NCI-H2171 (cell line): ENCODE results near the gene PPP6C.
"Not testable (repeated sequence)": the region's sequence is repeated elsewhere in the genome, so short reads cannot be mapped to it uniquely, and the experiment has no call there.

Experiments used
- DNase-seq: peaks from one replicate; lab custom pipeline; 2025; lab: John Stamatoyannopoulos, UW

PPP6C gene

DNA sequence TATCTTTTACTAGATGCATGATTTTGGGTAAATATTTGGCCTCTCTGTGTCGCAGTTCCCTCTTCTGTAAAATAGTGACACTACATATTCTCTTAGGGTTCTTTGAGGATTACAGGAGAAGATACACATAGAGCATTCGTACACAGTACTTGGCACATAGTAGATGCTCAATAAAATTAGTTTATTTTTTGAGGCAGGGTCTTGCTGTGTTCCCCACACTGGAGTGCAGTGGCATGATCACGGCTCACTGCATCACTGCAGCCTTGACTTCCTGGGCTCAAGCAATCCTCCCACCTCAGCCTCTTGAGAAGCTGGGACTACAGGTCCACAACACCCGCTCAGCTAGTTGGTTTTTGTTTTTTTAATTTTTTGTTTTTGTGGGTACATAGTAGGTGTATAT lies 47.9 kb downstream of the PPP6C start:
- no peak for DNase-seq

DNA sequence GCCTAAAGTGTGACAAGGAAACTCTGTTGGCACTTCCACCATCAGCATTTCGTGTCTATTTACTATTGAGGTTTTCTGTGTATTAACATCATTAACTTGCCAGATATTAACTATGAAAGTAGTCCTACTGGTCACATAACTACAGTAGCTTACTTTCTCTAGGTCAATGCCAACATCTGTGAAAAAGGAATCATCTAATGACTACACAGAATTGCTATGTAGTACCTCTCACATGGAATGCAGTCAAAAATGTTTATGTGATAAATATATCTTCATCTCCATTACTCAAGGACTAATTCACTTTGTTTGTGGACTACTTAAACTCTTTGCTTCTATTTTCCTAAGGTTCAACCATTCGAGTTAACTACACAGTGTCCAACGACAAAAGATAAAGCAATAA lies 48.4 kb downstream of the PPP6C start:
- DNase-seq: no peak

DNA sequence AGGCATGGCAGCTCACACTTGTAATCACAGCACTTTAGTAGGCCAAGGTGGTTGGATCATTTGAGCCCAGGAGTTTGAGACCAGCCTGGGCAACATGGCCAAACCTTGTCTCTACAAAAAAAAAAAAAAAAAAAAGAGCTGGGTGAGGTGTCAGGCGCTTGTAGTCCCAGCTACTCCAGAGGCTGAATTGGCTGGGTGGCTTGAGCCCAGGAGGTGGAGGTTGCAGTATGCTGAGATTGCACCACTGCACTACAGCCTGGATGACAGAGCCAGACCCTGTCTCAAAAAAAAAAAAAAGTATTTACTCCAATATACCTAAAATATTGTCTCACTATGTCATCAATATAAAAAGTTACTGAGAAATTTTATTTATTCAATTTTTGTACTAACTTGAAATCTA lies 49.0 kb downstream of the PPP6C start:
- DNase-seq: no peak

DNA sequence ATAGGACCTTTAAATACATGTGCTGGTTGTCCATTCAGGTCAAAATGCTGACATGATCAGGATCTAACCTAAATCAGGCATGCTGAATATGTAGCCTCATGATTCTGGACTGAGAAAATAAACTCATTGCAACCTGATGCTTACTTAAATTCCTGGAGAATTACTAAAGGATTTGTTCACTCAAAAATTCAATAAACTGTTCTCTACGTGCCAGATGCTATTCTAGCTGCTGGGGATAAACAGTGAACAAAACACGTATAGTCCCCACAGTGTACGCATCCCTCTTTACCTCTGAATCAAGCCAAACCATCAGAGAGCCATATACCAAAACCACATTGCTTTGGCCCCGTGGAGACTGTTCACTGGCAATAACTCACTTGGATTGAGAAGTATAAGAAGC lies 52.4 kb downstream of the PPP6C start:
- DNase-seq: no peak

DNA sequence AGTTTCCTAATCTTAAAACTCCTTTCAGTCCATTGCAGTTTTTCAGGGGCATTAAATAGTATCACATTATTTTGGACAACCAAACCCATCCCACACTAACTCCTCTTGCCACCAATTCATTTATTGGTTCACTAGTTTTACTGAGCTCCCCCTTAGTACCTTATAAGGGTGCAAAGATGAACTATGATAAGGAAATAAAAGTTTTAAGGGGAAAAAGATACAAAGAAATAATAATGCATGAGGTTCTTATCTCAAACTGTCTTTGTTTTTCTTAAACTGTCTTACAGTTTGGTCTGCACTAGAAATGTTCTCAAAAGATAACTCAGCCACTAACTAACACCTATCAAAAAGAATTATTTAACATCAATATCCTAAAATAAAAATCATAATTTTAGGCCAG lies 54.6 kb downstream of the PPP6C start:
- DNase-seq: no peak

DNA sequence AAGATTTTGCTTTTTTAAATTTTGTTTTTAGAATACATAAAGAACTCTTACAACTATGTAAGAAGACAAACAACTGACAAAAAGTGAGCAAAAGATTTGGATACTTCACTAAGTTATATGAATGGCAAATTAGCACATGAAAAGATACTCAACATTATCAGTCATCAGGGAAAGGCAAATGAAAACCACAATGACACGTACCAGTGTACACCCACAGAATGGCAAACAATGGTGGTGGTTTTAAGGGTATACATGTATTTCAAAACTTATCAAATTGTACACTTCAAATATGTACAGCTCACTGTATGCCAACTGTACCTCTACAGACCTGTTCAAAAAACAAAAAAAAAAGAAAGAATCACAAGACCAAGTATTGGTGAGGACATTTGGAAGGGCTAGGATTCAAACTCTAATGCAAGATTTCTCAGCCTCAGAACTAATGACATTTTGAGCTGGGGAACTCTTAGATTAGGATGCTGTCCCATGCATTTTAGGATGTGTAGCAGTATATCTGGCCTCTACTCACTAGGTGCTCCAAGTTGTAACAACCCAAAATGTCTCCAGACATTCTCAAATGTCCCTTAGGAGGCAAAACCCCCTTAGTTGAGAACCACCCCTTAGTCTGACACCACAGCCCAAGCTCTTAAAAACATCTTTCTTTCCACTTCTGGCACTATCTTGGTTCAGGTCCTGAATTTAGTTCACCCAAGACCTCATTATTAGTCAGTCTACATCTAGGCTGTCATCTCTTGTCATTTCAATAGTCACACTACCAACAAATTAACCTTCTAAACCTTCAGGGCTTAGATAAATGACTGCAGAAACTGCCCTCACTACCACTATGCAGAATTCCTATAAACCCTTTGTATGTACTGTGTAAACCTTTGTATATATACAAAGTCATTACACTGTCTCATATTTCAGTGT lies 55.9 kb downstream of the PPP6C start:
- no peak for DNase-seq

DNA sequence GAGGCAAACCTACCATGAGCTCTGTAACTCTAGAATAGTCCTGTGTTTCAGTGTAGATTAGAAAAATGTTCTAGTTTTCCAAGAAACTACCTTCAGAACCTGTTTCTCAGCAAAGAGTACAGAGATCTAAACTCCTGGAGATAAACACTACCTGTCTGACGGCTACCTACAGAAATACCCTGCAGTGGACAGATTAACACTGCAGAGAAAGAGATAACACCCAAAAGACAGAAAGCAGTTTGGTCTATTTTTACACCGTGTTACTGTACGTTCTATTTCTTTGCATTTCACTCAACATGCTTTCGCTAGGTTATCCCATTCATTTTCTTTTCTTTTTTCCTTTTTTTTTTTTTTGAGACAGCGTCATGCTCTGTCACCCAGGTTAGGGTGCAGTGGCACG lies 57.8 kb downstream of the PPP6C start:
- no peak for DNase-seq

DNA sequence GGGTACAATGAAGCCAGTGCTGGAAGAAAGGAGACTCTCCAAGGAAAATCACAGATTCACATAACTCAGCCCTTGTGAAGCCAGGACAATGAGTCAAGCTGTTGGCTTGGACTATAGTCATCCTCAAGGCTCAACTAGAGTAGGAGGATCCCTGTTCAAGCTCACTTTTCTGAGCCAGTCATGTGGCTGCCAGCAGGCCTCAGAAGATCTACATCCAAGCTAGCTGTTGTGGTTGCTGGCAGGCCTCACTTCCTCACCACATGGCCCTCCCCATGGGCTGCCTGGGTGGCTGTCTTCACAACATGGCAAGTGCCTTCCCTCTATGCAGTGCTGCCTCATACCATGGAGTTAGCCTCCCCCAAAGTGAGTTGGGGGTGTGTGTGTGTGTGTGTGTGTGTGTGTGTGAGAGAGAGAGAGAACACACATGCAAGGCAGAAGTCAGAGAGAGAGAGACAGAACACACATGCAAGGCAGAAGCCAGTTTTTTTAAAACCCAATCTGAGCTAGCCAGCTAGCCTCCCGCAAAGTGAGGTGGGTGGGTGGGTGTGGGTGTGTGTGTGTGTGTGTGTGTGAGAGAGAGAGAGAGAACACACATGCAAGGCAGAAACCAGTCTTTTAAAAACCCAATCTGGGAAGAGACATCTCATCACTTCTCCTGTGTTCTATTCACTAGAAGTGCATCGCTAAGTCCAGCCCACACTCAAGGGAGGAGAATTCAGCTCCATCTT lies 63.4 kb downstream of the PPP6C start:
- DNase-seq: no peak

DNA sequence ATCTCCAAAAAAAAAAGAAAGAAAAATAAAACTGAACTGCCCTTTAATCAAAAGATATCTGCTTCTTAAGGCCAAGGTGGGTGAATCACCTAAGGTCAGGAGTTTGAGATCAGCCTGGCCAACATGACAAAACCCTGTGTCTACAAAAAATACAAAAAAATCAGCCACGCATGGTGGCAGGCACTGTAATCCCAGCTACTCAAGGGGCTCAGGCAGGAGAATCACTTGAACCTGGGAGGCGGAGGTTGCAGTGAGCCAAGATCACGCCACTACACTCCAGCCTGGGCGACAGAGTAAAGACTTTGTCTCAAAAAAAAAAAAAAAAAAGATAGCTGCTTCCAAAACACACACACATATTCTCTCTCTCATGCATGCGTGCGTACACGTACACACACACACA lies 64.1 kb downstream of the PPP6C start:
- DNase-seq: no peak

DNA sequence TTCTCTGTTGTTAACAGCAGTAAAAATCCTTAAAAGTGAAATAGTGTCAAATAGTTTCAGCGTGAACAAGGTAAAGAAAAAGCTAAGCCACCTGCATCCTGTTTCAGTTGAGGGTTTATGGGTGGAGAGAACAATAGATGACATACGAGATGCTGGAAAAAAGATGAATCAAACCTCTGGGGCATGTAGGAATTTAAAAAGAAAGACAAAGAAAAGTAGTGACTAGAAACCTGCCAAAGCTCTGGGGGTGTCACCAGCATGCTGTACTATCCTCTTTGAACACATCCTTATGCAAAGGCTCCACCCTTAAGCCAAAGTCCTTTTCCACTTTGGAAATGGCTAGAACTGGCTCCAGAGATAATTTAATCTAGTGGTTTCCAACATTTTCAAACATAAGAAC lies 68.5 kb downstream of the PPP6C start:
- no peak for DNase-seq

DNA sequence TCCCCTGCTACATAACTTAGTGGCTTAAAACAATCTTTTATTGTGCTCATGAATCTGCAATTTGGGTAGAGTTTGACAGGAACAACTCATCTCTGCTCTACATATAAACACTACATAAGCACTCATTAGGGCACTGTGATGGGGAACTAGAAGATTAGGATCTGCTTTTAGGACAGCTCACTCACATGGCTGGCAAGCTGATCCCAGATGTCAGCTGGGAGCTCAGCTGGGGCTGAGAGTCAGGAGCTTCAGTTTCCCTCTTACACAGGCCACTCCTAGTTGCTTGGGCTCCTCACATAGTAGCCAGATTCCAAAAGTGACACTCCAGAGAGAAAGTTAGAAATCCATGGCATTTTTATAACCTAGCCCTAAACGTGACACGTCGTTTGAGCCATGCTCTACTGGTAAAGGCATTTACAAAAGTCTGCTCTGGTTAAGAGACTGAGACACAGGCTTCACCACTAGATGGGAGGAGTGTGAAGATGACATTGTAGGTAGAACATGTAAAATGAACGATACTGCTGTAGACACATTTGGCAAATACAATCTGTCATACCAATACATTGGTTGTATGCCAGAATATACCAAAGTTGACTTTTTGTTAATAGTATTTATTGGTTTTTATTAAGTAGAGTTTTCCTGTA lies 69.8 kb downstream of the PPP6C start:
- no peak for DNase-seq

DNA sequence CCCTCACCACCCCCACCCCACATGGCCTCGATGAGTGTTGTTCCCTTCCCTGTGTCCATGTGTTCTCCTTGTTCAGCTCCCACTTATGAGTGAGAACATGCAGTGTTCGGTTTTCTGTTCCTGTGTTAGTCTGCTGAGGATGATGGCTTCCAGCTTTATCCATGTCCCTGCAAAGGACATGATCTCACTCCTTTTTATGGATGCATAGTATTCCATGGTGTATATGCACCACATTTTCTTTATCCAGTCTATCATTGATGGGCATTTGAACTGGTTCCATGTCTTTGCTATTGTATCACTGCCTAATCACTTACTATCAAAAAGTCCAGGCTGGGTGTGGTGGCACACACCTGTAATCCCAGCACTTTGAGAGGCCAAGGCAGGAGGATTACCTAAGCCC lies 70.9 kb downstream of the PPP6C start:
- not testable (repeated sequence) for DNase-seq

DNA sequence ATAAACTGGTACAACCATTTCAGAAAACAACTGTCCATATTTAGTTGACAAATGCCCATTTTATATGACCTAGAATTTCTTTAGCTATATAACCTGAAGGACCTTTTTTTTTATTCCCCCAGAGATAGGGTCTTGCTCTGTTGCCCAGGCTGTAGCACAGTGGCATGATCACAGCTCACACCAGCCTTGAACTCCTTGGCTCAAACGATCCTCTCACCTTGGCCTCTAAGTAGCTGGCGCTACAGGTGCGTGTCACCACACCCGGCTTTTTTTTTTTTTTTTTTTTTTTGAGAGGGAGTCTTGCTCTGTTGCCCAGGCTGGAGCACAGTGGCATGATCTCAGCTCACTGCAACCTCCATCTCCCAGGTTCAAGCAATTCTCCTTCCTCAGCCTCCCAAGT lies 75.1 kb downstream of the PPP6C start:
- not testable (repeated sequence) for DNase-seq

DNA sequence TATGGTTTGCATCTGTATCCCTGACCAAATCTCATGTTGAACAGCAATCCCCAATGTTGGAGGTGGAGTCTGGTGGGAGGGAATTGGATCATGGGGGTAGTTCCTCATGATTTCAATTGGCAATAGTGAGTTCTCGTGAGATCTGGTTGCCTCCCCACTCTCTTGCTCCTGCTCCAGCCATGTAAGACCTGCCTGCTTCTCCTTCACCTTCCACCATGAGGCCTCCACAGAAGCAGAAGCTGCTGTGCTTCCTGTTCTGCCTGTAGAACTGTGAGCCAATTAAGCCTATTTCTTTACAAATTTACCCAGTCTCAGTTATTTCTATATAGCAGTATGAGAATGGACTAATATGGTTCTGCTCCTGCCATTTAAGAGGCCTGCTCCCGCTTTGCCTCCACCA lies 79.1 kb downstream of the PPP6C start:
- no peak for DNase-seq

DNA sequence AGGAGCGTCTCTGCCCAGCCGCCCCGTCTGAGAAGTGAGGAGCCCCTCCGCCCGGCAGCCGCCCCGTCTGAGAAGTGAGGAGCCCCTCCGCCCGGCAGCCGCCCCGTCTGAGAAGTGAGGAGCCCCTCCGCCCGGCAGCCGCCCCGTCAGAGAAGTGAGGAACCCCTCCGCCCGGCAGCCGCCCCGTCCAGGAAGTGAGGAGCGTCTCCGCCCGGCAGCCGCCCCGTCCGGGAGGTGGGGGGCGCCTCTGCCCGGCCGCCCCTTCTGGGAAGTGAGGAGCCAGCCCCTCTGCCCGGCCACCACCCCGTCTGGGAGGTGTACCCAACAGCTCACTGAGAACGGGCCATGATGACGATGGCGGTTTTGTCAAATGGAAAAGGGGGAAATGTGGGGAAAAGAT lies 81.1 kb downstream of the PPP6C start:
- DNase-seq: not testable (repeated sequence)

DNA sequence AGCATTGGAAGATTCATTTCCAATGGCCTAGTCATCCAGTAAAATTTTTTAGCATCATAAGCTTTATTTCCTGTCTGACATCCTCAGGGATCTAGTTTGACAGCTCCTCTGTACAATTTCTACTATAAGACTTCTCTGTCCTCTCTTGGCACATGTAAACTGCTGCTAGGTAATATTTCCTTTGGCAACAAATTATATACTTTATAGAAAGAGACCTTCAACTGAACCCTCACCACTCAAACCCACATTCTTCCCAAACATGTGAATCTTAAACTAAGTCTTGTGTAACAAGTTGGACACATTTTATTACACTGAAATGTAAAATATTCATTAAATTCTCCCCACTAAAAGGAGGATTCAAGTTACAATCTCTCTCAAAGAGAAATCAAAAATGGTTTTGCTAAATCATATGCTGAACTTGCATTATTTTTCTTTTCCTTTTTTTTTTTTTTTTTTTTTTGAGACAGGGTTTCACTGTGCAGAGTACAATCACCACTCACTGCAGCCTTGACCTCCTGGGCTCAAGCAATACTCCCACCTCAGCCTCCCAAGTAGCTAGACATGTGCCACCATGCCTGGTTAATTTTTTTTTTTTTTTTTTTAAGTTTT lies 83.2 kb downstream of the PPP6C start:
- DNase-seq: no peak

DNA sequence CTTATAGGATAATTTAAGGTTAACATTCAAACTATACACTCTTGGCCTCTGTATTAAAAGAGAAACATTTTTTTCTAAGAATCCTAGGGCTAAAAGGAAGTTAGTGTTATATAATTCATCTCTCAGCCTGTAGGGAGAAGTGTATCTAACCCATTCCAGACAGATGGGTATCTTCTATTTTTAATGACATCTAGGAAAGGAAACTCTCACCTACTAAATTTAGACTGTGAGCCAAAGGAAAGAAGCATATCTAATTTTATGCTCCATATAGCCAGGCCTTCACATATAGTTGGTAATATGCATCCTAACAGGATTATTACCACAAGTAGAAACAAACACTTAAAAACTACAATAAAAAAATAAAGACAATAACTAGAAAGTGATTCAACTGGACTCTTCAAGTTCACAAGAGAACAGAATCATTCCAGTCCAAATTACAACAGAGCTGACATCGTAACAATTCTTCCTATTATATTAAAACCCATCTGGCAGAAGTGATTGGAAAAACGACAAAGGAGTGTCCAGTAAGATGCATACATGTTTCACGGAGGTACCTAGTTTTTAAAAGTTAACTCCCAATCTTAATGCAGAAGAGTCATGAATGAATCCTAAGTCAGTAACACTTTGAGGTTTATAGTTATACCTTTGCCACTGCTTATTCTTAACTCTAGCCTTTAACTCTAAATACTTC lies 85.7 kb downstream of the PPP6C start:
- DNase-seq: no peak

DNA sequence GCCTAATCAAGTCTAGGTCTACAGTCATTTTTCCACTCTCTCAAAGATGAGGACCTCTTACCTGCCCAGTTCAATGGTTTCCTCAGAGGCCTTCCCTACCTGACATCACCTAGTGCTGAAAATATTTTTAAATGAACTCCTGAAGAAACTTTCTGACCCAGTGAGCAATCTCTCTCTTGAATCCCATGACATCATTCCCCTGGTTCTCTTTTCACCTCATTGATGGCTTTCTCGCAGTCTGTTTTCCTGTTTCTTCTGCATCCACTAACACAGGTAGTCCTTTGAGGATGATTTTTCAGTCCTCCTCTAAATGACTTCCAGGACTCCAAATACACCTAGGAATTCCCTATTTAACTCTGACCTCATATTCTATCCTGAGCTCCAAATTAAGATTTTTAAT lies 86.6 kb downstream of the PPP6C start:
- DNase-seq: no peak

DNA sequence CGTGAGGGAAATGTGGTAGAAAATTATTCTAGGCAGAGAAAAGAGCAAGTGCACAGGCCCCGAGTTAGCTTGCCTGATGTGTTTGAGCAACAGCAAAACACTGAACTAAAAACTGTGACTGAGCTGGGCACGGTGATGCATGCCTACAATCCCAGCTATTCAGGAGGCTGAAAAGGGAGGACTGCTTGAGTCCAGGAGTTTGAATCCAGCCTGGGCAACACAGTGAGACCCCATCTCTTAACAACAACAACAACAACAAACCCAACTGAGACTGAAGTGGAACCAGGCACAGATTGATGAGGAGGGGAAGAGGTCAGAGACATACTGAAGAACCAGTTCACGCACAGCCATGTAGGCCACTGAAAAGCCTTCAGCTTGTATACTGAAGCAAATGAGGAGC lies 88.8 kb downstream of the PPP6C start:
- no peak for DNase-seq

DNA sequence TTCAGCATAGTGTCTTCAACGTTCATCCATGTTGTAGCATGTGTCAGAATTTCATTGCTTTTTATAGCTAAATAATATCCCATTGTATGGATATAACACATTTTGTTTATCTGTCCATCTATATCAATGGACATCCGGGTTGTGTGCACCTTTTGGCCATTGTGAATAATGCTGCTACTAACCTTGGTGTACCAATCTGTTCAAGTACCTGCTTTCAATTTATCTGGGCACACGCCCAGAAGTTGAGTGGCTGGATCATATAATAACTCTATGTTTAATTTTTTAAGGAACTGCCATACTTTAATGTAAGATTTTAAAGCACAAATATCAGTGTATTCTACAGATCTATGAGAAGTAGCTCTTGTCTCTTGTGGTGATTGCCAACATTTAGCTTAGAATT lies 89.8 kb downstream of the PPP6C start:
- no peak for DNase-seq
